ENCODE data around the gene SCN3A. TPM values are rescaled to one million over a fixed set of nuclear protein-coding genes. Genes with fewer than 3 reads are reported as not detected.

SCN3A gene
- total RNA-seq, 1 experiment from 2014 or later = 0.35 TPM

GRCh38 chr2:165192729-165193128 lies 11.1 kb downstream of the SCN3A start:
- no peak for DNase-seq (ENCODE audit: extremely low read depth, low read depth)

- DNase-seq (ENCODE audit: extremely low read depth, low read depth) = no peak
Measured at GRCh38 chr2:165191096-165191728, 12.6 kb downstream of the SCN3A start.

DNA sequence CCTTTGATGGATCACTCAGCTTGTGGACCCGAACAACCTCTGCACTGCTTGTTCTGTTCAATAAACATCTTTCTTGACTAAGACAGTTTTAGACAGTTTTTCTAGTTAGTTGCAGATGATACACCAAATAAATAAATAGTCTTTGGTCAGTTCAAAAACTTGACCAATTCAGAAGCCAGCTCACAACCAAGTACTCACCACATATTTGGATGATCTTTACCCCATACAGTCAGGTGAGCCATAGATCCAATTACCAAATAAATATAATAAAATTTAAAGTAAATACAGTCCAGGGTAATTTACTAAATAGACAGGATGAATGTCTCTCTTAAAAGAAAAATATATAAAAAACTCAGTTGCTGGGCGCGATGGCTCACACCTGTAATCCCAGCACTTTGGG lies 18.2 kb downstream of the SCN3A start:
- no peak for DNase-seq (ENCODE audit: extremely low read depth, low read depth)

DNA sequence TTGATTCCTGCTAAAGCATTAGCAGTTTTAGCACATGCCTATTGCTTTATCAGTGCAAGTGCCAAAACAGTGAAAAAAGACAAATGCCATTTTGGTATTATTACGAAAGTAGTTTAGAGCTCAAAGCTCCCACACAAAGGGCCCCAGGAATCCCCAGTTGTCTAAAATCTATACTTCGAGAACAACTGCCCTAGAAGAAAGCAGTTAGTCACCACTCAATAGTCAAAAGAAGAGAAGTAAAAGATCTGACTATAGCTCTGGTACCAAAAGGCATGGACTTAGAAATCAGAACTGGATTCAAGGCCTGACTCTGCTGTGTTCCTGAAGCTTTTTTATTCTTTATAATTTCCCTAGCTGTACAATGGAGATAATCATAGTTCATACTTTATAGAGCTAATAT lies 21.8 kb downstream of the SCN3A start:
- no peak for DNase-seq (ENCODE audit: extremely low read depth, low read depth)

GRCh38 chr2:165176780-165177179 lies 27.1 kb downstream of the SCN3A start:
- no peak for DNase-seq (ENCODE audit: extremely low read depth, low read depth)

- DNase-seq (ENCODE audit: extremely low read depth, low read depth) = no peak
Measured at GRCh38 chr2:165173215-165173614, 30.6 kb downstream of the SCN3A start.

GRCh38 chr2:165164201-165164600 lies 39.6 kb downstream of the SCN3A start:
- DNase-seq (ENCODE audit: extremely low read depth, low read depth) = no peak

GRCh38 chr2:165163761-165164160 lies 40.1 kb downstream of the SCN3A start:
- DNase-seq (ENCODE audit: extremely low read depth, low read depth) = no peak

- no peak for DNase-seq (ENCODE audit: extremely low read depth, low read depth)
Measured at GRCh38 chr2:165162466-165162865, 41.4 kb downstream of the SCN3A start.

DNA sequence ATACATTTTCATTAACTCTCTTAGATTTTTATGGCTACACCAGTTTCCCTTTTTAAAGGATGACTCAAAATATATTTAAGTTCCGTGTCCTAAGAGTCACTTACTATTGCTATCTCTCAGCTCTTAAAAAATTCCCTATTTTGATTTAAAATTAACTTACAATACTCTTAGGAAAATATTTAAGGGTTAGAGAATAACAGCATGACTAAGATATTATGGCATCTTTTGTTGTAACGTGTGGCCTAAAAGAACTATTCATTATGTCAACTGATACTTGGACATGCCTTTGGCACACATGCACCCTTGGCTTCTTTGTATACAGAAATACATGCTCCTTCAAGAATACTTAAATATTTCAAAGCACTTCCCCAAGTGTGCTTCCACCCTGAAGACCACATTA lies 42.3 kb downstream of the SCN3A start:
- DNase-seq (ENCODE audit: extremely low read depth, low read depth) = no peak

GRCh38 chr2:165157160-165157559 lies 46.7 kb downstream of the SCN3A start:
- DNase-seq (ENCODE audit: extremely low read depth, low read depth) = no peak

DNA sequence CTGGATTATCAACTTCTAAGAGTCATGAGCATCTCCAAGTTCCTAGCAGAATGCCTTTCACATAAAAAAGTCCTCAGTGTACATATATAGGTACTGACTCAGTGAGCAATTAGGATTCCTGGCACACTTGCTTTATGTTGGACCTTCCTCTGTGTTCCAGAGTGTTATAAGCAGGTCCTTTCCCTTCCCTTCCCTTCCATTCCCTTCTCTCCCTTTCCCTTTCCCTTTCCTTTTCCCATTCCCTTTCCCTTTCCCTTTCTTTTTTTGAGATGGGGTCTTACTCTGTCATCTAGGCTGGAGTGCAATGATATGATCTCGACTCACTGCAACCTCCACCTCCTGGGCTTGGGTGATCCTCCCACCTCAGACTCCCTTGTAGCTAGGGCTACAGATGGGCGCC lies 48.7 kb downstream of the SCN3A start:
- DNase-seq (ENCODE audit: extremely low read depth, low read depth) = no peak

DNA sequence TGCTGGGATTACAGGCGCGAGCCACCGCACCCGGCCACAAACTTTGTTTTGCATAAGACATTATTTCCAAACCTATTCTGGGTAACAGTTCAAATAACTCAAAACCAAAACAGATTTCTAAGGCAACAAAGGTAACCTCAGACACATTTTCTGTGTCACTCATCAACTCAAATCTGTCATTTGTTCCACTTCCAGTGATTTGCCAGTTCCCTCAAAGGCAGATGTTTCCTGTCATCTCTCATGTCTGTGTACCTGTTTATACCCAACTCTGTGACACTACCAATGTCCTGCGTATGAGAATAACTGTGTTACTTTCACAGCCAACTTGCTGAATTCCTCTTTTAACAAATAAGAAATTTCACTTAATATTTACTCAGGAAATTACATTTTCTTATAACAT lies 54.4 kb downstream of the SCN3A start:
- no peak for DNase-seq (ENCODE audit: extremely low read depth, low read depth)

GRCh38 chr2:165147186-165148045 lies 56.4 kb downstream of the SCN3A start:
- DNase-seq (ENCODE audit: extremely low read depth, low read depth) = no peak

DNA sequence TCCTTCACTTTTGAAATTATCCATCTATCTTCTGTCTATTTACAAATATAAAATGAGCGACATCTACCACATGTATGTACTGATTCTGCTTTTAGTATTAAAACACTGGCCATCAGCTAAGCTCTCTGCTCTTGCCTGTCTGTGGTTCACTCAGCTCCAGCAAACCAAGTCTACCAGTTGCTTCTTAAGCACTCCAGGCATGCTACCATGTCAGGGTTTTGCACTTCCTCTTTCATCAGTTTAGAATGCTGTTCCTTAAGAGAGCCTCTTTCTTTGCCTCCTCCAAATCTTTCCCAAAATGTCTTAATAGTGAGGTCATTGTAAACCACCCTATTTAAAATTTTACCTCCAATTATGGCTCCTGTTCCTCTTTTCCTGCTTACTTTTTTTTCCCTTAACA lies 59.5 kb downstream of the SCN3A start:
- DNase-seq (ENCODE audit: extremely low read depth, low read depth) = no peak

GRCh38 chr2:165141601-165142354 lies 62.1 kb downstream of the SCN3A start:
- no peak for DNase-seq (ENCODE audit: extremely low read depth, low read depth)

DNA sequence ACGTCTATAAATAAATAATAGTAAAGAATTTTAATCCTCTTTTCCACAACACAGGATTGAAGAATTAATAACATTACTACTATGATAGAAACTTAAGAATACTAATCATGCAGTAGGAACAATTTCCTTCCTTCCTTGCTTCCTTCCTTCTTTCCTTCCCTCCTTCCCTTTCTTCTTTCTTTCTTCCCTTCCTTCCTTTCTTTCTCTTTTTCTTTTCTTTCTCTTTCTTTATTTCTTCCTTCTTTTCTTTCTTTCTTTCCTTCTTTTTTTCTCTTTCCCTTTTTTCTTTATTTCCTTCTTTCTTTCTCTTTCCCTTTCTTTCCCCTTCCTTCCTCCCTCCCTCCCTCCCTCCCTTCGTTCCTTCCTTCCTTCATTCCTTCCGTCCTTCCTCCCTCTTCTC lies 77.6 kb downstream of the SCN3A start:
- DNase-seq (ENCODE audit: extremely low read depth, low read depth) = no peak

DNA sequence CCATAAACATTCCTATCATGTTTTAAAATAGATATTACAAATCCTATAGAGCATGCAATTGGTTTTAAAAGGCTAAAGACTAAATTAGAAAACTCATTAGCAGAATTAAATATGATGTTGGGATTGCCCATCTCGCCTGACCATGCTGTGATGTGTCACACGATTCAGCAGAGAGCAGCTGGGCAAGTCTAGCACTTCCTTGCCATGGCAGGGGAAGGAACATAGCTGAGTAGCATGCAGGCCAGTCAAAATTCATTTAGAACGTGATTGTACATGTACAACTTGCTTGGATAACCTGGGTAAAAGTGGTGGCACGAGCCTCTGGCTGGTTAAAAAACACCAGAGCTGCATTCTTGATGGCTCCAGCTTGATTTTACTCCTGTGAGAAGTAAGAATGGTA lies 81.3 kb downstream of the SCN3A start:
- no peak for DNase-seq (ENCODE audit: extremely low read depth, low read depth)

- DNase-seq (ENCODE audit: extremely low read depth, low read depth) = no peak
Measured at GRCh38 chr2:165120740-165121467, 82.9 kb downstream of the SCN3A start.

DNA sequence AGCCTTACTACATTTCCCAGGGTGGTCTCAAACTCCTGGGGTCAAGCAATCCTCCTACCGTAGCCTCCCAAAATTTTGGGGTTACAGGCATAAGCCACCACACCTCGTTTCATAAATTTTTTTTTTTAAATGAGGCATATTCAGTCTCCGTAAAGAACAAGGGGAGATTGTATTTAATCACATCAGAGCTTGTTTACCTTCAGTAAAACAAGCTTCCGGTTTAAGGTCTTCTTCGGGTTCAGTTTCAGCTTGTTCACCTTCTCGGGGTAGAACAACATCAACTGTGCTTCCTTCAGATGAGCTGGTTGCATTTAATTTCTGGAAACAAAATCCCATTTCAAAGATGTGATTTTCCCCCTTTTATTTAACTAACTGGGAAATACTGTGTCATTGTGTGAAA lies 88.6 kb downstream of the SCN3A start:
- DNase-seq (ENCODE audit: extremely low read depth, low read depth) = no peak

All from NCI-H460 (cell line).